H1 (cell line): Measurements from ENCODE around the gene C20orf173. TPM values are rescaled to one million over a fixed set of nuclear protein-coding genes. Genes with fewer than 3 reads are reported as not detected.

Experiments
- BCL11A ChIP-seq, 2 experiments: IDR thresholded peaks; one replicate each; pipeline ENCODE4 v1.6.1; 2011; ENCODE audit warnings: low read depth in 2 of 2, low read length in 2 of 2, mild to moderate bottlenecking in 2 of 2
- CTBP2 ChIP-seq: IDR thresholded peaks from 2 replicates; pipeline ENCODE4 v1.7.0; 2011; ENCODE audit warnings: borderline replicate concordance, mild to moderate bottlenecking, moderate library complexity, mixed read lengths, low read length; ENCODE audit not compliant: insufficient read depth, insufficient read length
- KDM5A ChIP-seq: fragments of 200-600 bp; IDR thresholded peaks from 2 replicates; pipeline ENCODE4 v1.7.1; 2012; ENCODE audit warnings: mild to moderate bottlenecking, low read length, inconsistent platforms, mixed read lengths
- POLR2AphosphoS5 ChIP-seq: IDR thresholded peaks from 2 replicates; pipeline ENCODE4 v1.6.1; 2011; ENCODE audit warnings: low read depth, low read length
- RBBP5 ChIP-seq: IDR thresholded peaks from 2 replicates; pipeline ENCODE4 v1.7.1; 2012; ENCODE audit warnings: low read depth, mild to moderate bottlenecking, inconsistent platforms, low read length, moderate library complexity, borderline replicate concordance
- polyA plus RNA-seq, 7 experiments: library from polyadenylated mRNA; depleted of rRNA in 3 of 7; stranded (reverse) in 5 of 7; unstranded in 2 of 7; fragments of >200 nt in 5 of 7; fragments of 200-250 nt in 2 of 7; gene quantifications; 1 replicate in 5 of 7; 2 replicates in 1 of 7; 4 replicates in 1 of 7; pipeline versions ENCODE4 v1.2.1 to v1.2.3, GENCODE V29; 2011 to 2013; ENCODE audit warnings: missing spikeins in 2 of 7, mixed read lengths in 2 of 7
- total RNA-seq: library from RNA; stranded (reverse); fragmentation: NEBNext Ultra II Directional; extraction: Animal tissue kit (Norgen Biotek cat#: 25700); gene quantifications from 2 replicates; pipeline ENCODE4 v1.2.1, GENCODE V29; 2021
- TF ChIP-seq, protein P1 (sequence below): IDR thresholded peaks from 2 replicates; pipeline ENCODE4 v1.6.1; 2012; ENCODE audit warnings: low read length, inconsistent platforms

The C20orf173 gene
- total and polyA plus RNA-seq, 2 of the 8 experiments (the other 6 are each of a cell fraction or from before 2014, with no cell fraction given), result not detected

DNA sequence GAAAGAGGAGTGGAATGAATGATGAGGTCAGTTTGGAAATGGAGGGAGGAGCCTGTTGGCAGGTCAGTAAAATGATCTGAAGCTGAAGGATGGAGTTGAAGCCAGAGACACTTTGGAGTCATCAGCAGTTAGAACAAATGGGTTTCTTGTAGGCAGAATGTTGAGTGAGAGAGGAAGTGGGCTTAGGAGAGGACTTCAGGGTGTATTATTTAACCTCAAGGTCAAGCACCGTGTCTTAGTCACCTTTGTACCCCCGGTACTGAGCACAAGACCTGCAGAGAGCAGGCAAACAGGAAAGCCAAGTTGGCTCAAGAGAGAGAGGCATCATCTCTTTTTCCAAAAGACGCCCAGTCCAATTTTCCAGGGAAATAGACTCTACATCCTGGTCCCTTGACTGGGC lies 23.3 kb downstream of the C20orf173 start (continued):
- TF ChIP-seq, protein P1, sequence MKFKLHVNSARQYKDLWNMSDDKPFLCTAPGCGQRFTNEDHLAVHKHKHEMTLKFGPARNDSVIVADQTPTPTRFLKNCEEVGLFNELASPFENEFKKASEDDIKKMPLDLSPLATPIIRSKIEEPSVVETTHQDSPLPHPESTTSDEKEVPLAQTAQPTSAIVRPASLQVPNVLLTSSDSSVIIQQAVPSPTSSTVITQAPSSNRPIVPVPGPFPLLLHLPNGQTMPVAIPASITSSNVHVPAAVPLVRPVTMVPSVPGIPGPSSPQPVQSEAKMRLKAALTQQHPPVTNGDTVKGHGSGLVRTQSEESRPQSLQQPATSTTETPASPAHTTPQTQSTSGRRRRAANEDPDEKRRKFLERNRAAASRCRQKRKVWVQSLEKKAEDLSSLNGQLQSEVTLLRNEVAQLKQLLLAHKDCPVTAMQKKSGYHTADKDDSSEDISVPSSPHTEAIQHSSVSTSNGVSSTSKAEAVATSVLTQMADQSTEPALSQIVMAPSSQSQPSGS, result no peak
- TF ChIP-seq BCL11A (IDR thresholded peaks at IDR 0.05; ENCODE audit: low read depth in 2 of 2, low read length in 2 of 2) (no peak), KDM5A (no peak), CTBP2 (no peak), RBBP5 (no peak), POLR2AphosphoS5 (no peak)
- TF ChIP-seq, all 59 proteins: peak for 0
